Hepatocyte (in vitro differentiated cells): ENCODE measurements around the gene ERGIC1.

Experiments used
- EZH2 ChIP-seq: fragments of 200-600 bp; sonication (generic); IDR thresholded peaks from 2 replicates; pipeline ENCODE4 v1.6.1; 2016; ENCODE audit warnings: antibody characterized with exemption, mild to moderate bottlenecking, borderline replicate concordance
- EZH2phosphoT487 ChIP-seq: fragments of 200-600 bp; sonication (generic); IDR thresholded peaks from one replicate; pipeline ENCODE4 v1.6.1; 2018; ENCODE audit warnings: antibody characterized with exemption, mild to moderate bottlenecking, low read depth, moderate library complexity; ENCODE audit not compliant: unreplicated experiment, severe bottlenecking

DNA sequence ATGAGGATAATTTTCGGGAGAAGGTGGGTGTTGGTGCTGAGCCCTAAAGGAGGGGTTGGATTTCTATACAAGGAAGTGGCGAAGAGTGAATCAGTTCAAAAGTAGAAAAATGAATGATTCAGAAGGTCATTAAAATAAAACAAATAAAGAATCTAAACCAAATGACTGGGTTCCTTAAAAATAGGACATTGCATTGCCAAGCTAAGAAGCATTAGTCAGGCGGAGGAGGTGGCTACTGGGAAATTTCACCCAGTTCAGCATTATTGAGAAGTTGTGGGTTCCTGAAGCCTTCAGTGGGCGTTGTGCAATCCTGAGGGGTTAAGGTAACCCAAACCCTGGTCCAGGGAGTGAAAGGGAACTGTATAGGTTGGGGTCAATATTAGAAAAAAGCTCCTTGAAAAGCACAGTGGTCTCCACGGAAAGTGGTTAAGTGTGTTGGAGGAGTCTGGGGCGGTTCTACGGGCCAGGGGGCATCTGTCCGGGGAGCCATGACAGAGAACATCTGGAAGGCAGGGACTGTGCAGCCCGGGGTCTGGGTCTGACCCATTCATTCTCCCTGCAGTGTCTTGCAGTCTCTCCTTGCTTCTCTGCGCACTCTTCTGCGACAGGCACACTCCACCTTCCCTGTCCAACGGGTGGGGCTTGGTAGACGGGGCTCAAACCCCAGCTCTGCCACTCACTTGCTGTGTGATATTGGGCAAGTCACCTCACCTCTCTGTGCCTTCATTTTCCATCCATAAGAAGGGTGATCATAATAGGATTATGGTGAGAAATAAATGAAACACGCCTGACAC lies 35.4 kb upstream of the ERGIC1 start:
- TF ChIP-seq EZH2phosphoT487 = no peak
- TF ChIP-seq EZH2 = no peak
